HTERT RPE-1 (cell line): ENCODE data around the gene CIAO3.

ENCODE experiments used
- in situ Hi-C: fragments of 300-500 bp; cut with MboI; formaldehyde crosslinking; loops from 4 replicates; pipeline ENCODE4 v1.14.3; 2020; ENCODE audit warnings: low sequenced_read_pairs

Gene CIAO3

GRCh38 chr16:679814-680624 is 60.8 kb downstream of the CIAO3 start, which contains the start of gene STUB1:
Gene STUB1, plus strand, starts transcription at chr16:680410. Its CDS starts 116 bp downstream, at chr16:680526.
- in situ Hi-C loops = no loop called here
